Chondrocyte (in vitro differentiated cells): ENCODE results near the gene DDR1. TPM values are rescaled to one million over a fixed set of nuclear protein-coding genes. Genes with fewer than 3 reads are reported as not detected.

Experiments used
- DNase-seq: peaks from one replicate; pipeline ENCODE4 v3.0.0; 2021; ENCODE audit warnings: mixed read lengths, low spot score
- H3K27ac Mint-ChIP-seq: one replicate; pipeline ENCODE4 v1.8.0; 2021; ENCODE audit warnings: mild to moderate bottlenecking, moderate library complexity, mixed read lengths; ENCODE audit not compliant: unreplicated experiment
- H3K27me3 Mint-ChIP-seq: 2 replicates; pipeline ENCODE4 v1.8.0; 2021; ENCODE audit warnings: low read depth, mixed read lengths
- H3K36me3 Mint-ChIP-seq: 2 replicates; pipeline ENCODE4 v1.8.0; 2021; ENCODE audit warnings: low read depth, mixed read lengths
- H3K4me1 Mint-ChIP-seq: 2 replicates; pipeline ENCODE4 v1.8.0; 2021; ENCODE audit warnings: low read depth, mild to moderate bottlenecking, mixed read lengths
- H3K4me3 Mint-ChIP-seq: one replicate; pipeline ENCODE4 v1.8.0; 2021; ENCODE audit warnings: mild to moderate bottlenecking, moderate library complexity, mixed read lengths; ENCODE audit not compliant: unreplicated experiment
- H3K9me3 Mint-ChIP-seq: 2 replicates; pipeline ENCODE4 v1.8.0; 2021; ENCODE audit warnings: low read depth, mixed read lengths
- total RNA-seq: library from RNA; stranded (reverse); gene quantifications from 3 replicates; pipeline ENCODE4 v1.2.1, GENCODE V29; 2021
- TF ChIP-seq, protein P1 (sequence below): fragments of 200-600 bp; sonication (generic); IDR thresholded peaks from 2 replicates; pipeline ENCODE4 v1.5.0; 2021; ENCODE audit warnings: antibody characterized with exemption, mild to moderate bottlenecking, moderate library complexity

Gene DDR1
- total RNA-seq, 1 donor from 2014 or later, result 112 TPM

- peaks cover 5% of the 10 kb centered on the region for H3K27me3 Mint-ChIP-seq
- DNase-seq, result no peak
- no peaks in the 10 kb centered on the region for H3K9me3 Mint-ChIP-seq
- H3K4me3 Mint-ChIP-seq, result no peak overlapping the region
- no peak overlapping the region for H3K27ac Mint-ChIP-seq
- no peaks in the 10 kb centered on the region for H3K36me3 Mint-ChIP-seq
- H3K4me1 Mint-ChIP-seq, result peaks cover 5% of the 10 kb centered on the region
- TF ChIP-seq, protein P1, sequence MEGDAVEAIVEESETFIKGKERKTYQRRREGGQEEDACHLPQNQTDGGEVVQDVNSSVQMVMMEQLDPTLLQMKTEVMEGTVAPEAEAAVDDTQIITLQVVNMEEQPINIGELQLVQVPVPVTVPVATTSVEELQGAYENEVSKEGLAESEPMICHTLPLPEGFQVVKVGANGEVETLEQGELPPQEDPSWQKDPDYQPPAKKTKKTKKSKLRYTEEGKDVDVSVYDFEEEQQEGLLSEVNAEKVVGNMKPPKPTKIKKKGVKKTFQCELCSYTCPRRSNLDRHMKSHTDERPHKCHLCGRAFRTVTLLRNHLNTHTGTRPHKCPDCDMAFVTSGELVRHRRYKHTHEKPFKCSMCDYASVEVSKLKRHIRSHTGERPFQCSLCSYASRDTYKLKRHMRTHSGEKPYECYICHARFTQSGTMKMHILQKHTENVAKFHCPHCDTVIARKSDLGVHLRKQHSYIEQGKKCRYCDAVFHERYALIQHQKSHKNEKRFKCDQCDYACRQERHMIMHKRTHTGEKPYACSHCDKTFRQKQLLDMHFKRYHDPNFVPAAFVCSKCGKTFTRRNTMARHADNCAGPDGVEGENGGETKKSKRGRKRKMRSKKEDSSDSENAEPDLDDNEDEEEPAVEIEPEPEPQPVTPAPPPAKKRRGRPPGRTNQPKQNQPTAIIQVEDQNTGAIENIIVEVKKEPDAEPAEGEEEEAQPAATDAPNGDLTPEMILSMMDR, result no peak
Measured at GRCh38 chr6:30937265-30937664, 52.9 kb downstream of the DDR1 start.

- DNase-seq, result no peak
- H3K4me1 Mint-ChIP-seq, result peaks cover 12% of the 10 kb centered on the region
- no peak overlapping the region for H3K27ac Mint-ChIP-seq
- H3K4me3 Mint-ChIP-seq, result no peak overlapping the region
- H3K36me3 Mint-ChIP-seq, result no peaks in the 10 kb centered on the region
- H3K9me3 Mint-ChIP-seq, result no peaks in the 10 kb centered on the region
- TF ChIP-seq, protein P1, result no peak
- peaks cover 5% of the 10 kb centered on the region for H3K27me3 Mint-ChIP-seq
Measured at GRCh38 chr6:30938730-30939129, 54.4 kb downstream of the DDR1 start.

- no peak overlapping the region for H3K27ac Mint-ChIP-seq
- H3K4me1 Mint-ChIP-seq, result peaks cover 12% of the 10 kb centered on the region
- H3K9me3 Mint-ChIP-seq, result no peaks in the 10 kb centered on the region
- TF ChIP-seq, protein P1, result no peak
- no peaks in the 10 kb centered on the region for H3K36me3 Mint-ChIP-seq
- H3K27me3 Mint-ChIP-seq, result peaks cover 5% of the 10 kb centered on the region
- no peak overlapping the region for H3K4me3 Mint-ChIP-seq
- DNase-seq, result no peak
Measured at GRCh38 chr6:30939473-30939872, 55.2 kb downstream of the DDR1 start.

GRCh38 chr6:30940361-30940986 lies 56.2 kb downstream of the DDR1 start, which contains the start of gene MUCL3:
Gene MUCL3, plus strand, starts transcription at chr6:30940973. Its CDS starts 27 bp downstream, at chr6:30941000.
- H3K27me3 Mint-ChIP-seq, result peaks cover 5% of the 10 kb centered on the region
- no peaks in the 10 kb centered on the region for H3K36me3 Mint-ChIP-seq

DNA sequence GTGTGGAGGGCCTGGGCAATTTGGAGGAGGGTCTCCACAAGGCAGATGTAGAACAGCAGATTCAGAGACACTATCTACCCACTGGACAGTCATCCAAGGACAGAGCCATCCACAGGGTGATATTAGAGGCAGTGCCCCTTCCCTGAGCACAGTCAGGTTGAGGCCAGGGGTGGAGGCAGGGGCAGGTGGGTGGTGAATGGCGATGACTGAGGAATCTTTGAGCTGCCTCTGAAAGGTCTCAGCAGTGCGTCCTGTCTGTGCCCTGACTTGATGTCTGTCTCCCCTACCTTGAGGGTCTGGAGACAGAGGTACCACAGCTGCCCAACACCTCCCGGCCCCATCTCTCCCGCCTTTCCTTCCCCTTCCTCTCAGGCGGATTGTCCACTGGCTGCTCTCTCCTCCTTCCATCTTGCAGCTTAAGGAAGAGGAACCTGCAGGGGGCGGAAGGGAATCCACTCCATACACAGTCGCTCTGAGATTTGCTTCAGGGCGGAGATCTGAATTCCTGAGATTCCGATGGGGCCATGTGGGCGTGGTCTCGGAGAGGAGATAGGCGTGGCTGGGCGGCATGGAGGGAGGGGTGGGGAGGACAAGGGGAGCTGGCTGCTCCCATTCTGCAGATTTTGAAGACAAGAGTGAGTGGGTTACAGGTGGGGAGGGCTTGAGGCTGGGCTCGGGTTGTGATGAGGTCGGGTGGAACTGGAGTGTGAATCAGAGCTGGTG lies 58.2 kb downstream of the DDR1 start:
- peak; percentile 92 for DNase-seq
- TF ChIP-seq, protein P1, result peak; percentile 80
- no peaks in the 10 kb centered on the region for H3K36me3 Mint-ChIP-seq
- H3K4me1 Mint-ChIP-seq, result peaks cover 12% of the 10 kb centered on the region
- peaks cover 5% of the 10 kb centered on the region for H3K27me3 Mint-ChIP-seq
- H3K9me3 Mint-ChIP-seq, result no peaks in the 10 kb centered on the region
- H3K4me3 Mint-ChIP-seq, result peak overlapping the region; percentile 50
- peak overlapping the region; percentile 32 for H3K27ac Mint-ChIP-seq

More at GRCh38 chr6:30940361-30940986, 56.2 kb downstream of the DDR1 start, which contains the start of gene MUCL3:
- DNase-seq, result no peak
- H3K9me3 Mint-ChIP-seq, result no peaks in the 10 kb centered on the region
- no peak within 1 kb of the TSS for H3K4me3 Mint-ChIP-seq
- peaks cover 12% of the 10 kb centered on the region for H3K4me1 Mint-ChIP-seq
- TF ChIP-seq, protein P1, result no peak
- no peak within 1 kb of the TSS for H3K27ac Mint-ChIP-seq
